Measurements from ENCODE around the gene EDARADD. TPM values are rescaled to one million over a fixed set of nuclear protein-coding genes. Genes with fewer than 3 reads are reported as not detected.

Gene EDARADD
- total and polyA plus RNA-seq, 11 donors: 0.35 to 2.9 (median 2.1) TPM

DNA sequence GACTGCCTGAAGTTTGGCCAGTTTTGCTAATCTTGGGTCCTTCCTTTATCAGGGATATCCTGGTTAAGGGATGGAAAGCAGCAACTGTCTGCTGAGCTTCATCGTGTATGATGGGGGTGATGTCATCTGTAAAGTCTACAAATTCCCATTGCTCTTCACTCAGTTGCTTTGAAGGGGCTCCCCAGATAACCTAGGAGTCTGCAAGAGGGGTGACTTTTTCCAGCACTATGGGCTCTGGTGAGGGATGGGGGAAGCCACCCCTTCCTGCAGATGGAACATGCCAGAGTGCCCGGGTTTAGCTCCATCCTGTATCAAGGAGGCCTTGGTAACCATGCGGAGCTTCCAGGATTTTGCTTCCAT, 28.4 kb downstream of the EDARADD start:
- ATAC-seq: no peak
- H3K27me3 ChIP-seq: no peaks in the 10 kb centered on the region
- intact Hi-C loops (cut with DNase I): no loop called here

DNA sequence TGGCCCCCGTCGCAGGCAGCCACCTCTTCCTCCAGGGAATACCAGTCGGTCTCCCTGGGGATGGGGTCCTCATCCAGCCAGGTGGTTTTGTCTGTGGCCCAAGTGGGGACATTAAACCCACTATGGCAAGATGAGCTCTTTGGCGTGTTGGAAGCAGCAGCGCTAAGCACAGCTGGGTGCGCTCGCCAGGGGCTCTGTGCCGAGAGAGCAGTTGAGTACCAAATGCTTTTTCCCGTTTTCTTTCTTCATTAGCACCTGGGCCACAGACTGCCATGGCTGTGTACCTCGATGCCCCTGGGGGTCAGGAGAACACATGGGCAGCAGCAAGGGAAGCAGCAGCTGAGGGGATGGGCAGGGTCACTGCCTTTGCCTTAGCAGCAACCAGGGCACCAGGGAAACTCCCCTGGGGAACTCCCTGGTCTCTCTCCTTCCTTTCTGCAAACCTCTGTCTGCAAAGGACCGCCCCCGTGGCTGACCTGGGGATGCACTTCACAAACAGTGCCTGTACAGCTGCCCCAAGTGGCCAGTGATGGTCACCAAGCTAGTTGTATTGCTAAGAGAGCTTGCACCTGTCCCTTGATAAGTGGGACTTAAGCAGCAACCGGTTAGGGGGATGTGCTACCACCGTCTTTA, 31.1 kb downstream of the EDARADD start:
- DNase-seq: no peak
- Histone ChIP-seq H3K27ac (no peak overlapping the region), H3K4me3 (no peak overlapping the region), H3K4me1 (no peaks in the 10 kb centered on the region), H3K36me3 (no peaks in the 10 kb centered on the region), H3K27me3 (no peaks in the 10 kb centered on the region), H3K9me3 (no peaks in the 10 kb centered on the region)
- intact Hi-C loops (cut with DNase I): no loop called here
- TF ChIP-seq, protein P1, sequence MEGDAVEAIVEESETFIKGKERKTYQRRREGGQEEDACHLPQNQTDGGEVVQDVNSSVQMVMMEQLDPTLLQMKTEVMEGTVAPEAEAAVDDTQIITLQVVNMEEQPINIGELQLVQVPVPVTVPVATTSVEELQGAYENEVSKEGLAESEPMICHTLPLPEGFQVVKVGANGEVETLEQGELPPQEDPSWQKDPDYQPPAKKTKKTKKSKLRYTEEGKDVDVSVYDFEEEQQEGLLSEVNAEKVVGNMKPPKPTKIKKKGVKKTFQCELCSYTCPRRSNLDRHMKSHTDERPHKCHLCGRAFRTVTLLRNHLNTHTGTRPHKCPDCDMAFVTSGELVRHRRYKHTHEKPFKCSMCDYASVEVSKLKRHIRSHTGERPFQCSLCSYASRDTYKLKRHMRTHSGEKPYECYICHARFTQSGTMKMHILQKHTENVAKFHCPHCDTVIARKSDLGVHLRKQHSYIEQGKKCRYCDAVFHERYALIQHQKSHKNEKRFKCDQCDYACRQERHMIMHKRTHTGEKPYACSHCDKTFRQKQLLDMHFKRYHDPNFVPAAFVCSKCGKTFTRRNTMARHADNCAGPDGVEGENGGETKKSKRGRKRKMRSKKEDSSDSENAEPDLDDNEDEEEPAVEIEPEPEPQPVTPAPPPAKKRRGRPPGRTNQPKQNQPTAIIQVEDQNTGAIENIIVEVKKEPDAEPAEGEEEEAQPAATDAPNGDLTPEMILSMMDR (IDR thresholded peaks at IDR 0.05): no peak
- no peak for TF ChIP-seq POLR2A (IDR thresholded peaks at IDR 0.05)
- WGBS, 4 donors: 87 to 91% (median 89%) methylated on average over 11 to 14 of the region's 14 CpGs
- no peak for ATAC-seq

More for the DNA sequence above, 28.4 kb downstream of the EDARADD start:
- no peak for TF ChIP-seq POLR2A (IDR thresholded peaks at IDR 0.05)
- TF ChIP-seq, protein P1 (IDR thresholded peaks at IDR 0.05): no peak
- Histone ChIP-seq H3K36me3 (no peaks in the 10 kb centered on the region), H3K4me1 (no peaks in the 10 kb centered on the region), H3K4me3 (no peak overlapping the region), H3K27ac (no peak overlapping the region), H3K9me3 (no peaks in the 10 kb centered on the region)
- no peak for DNase-seq
- 49 to 68% (median 64%) methylated on average over 2 to 3 of the region's 3 CpGs for WGBS, 4 donors

DNA sequence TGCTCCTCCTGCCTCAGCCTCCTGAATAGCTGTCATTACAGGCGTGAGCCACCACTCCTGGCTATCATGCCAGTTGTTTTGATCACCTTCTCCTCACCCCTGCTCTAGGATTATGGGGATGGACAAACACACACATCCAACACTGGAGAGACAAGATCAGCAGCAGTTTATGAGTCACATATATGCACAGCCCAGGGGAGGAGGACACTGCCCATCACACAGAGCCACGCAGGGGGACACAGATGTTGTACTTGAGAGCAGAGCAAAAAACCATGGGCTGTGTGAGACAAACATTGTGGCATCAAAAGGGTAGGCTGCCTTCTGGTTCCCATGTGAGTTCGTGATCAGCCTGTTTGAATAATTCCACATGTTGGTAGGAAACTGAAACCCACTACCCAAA, 32.1 kb downstream of the EDARADD start:
- ATAC-seq: no peak
- TF ChIP-seq, protein P1 (IDR thresholded peaks at IDR 0.05): no peak
- no peak for TF ChIP-seq POLR2A (IDR thresholded peaks at IDR 0.05)
- DNase-seq: no peak
- 91 to 93% (median 92%) methylated on average over 3 of the region's 3 CpGs for WGBS, 4 donors
- H3K4me1 ChIP-seq: no peaks in the 10 kb centered on the region
- no peaks in the 10 kb centered on the region for H3K36me3 ChIP-seq
- H3K9me3 ChIP-seq: no peaks in the 10 kb centered on the region
- no peak overlapping the region for H3K27ac ChIP-seq
- intact Hi-C loops (cut with DNase I): no loop called here
- no peaks in the 10 kb centered on the region for H3K27me3 ChIP-seq
- no peak overlapping the region for H3K4me3 ChIP-seq

DNA sequence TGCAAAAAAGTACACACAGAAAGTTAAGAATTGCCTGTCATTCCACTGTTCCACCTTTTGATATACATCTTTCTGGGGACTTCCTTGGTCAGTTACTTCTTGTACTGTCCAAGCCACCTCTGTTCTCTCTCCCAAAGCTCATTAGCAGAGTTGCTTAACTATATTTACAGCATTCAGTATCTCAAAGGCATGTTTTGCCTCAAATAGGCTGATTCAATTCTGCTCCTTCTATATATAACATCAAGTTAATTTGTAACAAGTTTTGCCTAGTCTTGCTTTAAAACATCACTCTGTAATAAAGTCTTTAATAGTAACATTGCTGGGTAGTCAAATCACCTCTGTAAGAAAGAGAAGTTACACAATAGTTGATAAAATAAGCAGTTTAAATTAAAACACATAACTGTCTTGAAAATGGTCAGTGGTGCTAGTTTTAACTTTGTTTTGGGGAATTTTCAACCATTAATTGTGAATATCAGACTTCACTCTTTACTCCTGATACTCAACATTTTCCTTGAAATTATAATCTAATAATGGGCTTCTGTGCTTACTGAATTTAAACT, 35.7 kb downstream of the EDARADD start:
- H3K4me3 ChIP-seq: no peak overlapping the region
- DNase-seq: no peak
- TF ChIP-seq, protein P1 (IDR thresholded peaks at IDR 0.05): no peak
- TF ChIP-seq POLR2A (IDR thresholded peaks at IDR 0.05): no peak
- no peak overlapping the region for H3K27ac ChIP-seq
- H3K9me3 ChIP-seq: no peaks in the 10 kb centered on the region
- H3K4me1 ChIP-seq: no peaks in the 10 kb centered on the region
- H3K36me3 ChIP-seq: no peaks in the 10 kb centered on the region
- intact Hi-C loops (cut with DNase I): no loop called here
- H3K27me3 ChIP-seq: no peaks in the 10 kb centered on the region
- ATAC-seq: no peak
